ENCODE results near the gene OR2H2.

OR2H2 gene

DNA sequence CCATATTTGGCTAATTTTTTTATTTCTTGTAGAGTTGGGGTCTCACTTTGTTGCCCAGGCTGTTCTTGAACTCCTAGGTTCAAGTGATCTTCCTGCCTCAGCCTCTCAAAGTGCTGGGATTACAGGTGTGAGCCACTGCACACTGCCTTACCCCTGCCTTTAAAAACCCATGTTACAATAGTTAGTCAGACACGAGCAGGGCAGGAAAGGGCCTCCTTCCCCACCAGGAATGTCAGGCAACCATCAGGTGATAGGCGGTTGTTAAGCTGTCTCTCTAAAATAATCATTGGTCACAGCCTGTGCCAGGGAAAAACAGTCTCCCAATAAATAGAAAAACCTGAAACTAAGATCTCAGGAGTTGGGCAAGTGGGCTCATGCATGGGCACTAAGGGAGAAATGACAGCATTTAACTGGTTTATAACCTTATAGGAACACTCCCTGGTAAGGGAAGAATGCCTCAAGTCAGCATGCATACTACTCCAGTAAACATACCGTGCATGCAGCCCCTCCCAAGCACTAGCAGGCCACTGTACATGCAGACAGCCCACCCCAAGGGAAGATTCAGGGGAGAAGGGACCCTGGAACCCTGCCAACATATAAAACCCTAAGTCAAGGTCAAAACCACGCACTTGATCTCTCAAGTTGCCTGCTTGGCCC is 8.4 kb downstream of the OR2H2 start:
- DNase-seq: no peak

DNA sequence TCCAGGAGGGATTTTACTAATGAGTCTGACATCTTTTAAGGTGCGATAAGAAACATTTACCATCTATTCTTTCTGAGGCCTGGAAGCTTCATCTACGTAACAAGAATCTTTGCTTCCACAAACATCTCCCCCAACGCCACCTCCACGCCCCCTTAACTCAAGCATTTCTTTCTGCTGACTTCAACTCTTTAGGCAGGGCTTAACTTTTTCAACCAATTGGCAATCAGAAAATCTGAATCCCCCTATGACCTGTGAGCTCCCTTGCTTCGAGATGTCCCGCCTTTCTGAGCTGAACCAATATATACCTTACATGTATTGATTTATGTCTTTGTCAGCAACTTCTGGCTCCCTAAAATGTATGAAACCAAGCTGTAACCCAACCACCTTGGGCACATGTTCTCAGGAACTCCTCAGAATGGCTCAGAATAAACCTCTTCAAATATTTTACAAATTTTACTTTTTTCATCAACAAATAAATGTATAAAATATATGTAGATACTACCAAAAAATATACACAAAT is 11.5 kb downstream of the OR2H2 start:
- DNase-seq: no peak

GRCh38 chr6:29597184-29597583 is 12.3 kb downstream of the OR2H2 start:
- no peak for DNase-seq

GRCh38 chr6:29598172-29598747 is 13.3 kb downstream of the OR2H2 start:
- no peak for DNase-seq

- DNase-seq: peak in 1 of 2 experiments; percentile 16
Observed at GRCh38 chr6:29602564-29603361, 17.8 kb downstream of the OR2H2 start.

- DNase-seq: no peak
Observed at GRCh38 chr6:29603456-29603855, 18.5 kb downstream of the OR2H2 start.

GRCh38 chr6:29603930-29604329 is 19.0 kb downstream of the OR2H2 start:
- DNase-seq: no peak

DNA sequence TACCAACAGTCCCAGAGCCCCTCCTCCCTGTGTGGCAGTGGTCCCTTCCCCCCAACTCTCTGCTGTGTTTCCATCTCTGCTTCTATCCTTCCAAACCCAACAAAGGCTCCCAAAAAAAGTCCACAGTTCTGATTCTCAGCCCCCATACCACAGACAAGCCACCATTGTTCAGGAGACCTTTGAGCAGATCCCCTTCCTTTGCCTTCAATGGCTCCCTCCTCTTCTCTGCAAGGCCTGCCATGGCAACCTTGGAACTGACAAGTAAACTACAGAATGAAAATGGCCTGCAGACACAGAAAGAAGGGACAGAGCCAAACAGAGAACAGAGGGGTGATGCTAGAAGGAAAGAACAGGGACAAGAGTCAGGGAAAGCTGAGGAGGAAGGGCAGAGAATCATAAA is 23.2 kb downstream of the OR2H2 start:
- no peak for DNase-seq

DNA sequence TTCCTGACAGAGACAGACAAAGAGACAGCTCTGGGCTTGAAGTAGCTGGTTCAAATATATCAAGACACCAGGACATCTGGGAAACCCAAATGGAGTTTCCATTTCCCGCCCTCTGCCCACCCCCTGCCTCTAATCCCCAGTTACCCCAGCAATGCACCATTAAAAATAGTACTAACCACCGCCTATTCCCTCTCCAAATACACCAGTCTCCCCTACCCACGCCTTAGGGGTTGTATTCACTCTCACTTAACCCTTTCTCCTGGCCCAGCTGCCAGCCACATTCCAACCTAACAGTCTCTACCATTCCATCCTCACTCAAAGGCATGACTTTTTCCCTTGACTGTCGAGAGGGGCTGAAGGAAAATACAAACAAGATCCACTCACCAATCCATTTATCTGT is 25.6 kb downstream of the OR2H2 start:
- DNase-seq: no peak

DNA sequence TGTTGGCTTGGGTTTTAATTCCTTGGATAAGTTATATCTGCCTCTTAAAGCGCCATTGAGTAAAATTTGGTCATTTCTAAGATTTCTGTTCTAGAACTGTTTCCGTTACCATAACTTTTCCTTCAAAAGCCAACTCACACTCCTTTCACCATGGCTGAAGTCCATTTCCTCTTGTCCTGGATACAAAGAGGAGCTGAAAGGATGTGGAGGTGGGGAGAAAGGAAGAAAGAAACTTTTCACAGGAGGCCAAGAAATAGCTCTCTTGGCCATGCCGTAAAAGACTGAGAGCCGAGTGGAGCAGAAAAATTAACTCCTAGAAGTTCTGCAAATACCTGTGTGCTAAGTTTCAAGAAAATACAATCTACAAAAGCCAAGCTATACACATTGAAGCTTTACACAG is 26.5 kb downstream of the OR2H2 start:
- no peak for DNase-seq

DNA sequence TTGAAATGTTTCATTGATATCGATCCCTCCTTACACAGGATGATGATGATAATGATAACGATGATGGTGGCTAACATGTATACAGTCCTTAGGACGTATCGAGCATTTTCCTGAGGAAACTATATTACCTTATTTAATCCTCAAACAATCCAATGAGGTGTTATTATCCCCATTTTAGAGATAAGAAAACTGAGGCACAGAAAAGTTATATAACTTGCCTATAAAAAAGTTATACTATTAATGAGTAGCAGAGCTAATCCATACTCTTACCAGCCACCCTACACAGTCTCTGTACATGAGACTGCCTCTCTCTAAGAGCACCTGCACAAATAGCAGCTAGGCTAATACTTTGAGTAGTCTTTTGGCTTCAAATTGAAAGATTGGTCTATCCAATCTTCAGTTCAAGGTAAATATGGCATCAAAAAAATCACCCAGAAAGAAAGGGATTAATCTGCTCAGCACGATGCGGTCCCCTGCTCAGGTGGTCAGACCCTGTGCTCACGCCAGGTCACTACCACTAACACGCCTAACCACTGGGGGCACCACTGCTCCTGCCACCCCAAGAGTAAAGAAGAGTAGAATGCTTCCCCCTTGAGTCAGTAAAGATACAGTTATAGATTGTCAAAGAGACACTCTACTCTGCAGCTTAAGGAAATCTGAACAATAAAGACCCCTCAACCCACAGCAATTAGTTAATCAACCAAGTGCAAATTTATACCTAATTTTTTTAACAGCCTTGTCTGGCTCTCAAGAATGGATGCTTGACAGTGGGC is 33.0 kb downstream of the OR2H2 start:
- no peak for DNase-seq

- DNase-seq: no peak
Observed at GRCh38 chr6:29619578-29620160, 34.7 kb downstream of the OR2H2 start.

GRCh38 chr6:29620630-29621029 is 35.7 kb downstream of the OR2H2 start:
- DNase-seq: no peak

DNA sequence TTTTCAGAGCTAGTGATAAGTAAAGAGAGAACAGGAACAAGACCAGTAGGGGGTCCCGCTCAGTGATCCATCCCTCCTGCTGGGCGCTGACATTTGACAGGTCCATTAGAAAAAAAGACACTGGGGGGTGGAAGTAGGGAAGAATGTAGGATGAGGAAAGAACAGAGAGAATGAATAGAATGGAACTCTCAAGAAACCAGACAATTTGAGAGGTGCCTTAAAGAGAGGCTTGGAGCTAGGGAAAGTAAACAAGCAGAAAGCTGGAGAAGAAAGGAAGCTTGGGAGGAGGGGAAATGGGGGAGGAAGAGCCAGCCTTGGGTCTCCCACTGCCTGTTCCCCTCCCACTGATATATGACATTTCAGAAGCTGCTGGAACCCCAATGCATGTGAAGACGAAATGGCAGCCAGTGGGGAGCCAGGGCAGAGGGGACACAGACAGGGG is 39.6 kb downstream of the OR2H2 start:
- no peak for DNase-seq

- no peak for DNase-seq
Observed at GRCh38 chr6:29625337-29625930, 40.5 kb downstream of the OR2H2 start.

DNA sequence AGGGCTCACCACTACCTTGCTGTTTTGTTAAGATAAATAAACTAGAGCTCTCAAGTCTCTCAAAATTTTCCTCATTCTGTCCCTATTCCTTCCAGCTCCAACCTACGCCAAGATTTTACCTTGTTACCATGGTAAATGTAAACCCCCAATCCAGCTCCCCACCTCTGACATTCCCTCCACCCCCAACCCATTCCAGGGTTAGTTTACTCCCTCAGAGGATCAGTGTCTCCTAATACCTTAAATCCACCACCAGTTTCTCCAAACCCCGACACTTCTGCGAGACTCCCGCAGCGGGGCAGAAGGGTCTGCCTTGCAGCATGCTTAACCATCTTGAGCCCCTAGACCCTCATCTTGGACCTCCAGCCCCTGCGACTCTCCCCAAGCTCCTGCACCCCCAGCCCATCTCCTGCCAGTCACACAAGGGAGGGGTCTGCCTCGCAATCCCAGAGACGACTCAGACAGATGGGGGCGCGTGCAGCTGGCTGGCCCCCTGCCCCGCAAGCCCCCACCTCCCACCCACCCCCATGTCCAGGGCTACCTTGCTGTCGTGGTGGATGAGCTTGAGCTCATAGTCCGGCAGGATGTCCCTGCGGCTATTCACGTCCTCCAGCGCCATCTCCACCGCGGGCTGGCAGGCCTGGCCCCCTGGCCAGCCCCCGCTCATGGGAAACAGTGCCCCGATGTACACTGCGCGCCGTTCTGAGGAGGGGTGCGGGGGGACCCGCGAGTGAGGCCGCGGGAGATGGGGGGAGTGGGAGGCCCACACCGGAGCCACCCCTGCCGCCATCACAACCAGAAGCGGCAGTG is 42.2 kb downstream of the OR2H2 start:
- no peak for DNase-seq

- peak; percentile 31 to 47 for DNase-seq
Observed at GRCh38 chr6:29627755-29628418, 43.0 kb downstream of the OR2H2 start.

GRCh38 chr6:29628419-29629281 is 43.7 kb downstream of the OR2H2 start:
- DNase-seq: peak; percentile 75 to 81

- no peak for DNase-seq
Observed at GRCh38 chr6:29629571-29629970, 44.6 kb downstream of the OR2H2 start.

- DNase-seq: no peak
Observed at GRCh38 chr6:29630315-29630714, 45.4 kb downstream of the OR2H2 start.
